ENCODE data around the gene FBXL12. TPM values are rescaled to one million over a fixed set of nuclear protein-coding genes. Genes with fewer than 3 reads are reported as not detected.

The FBXL12 gene
- total RNA-seq, 1 experiment from 2014 or later: 21.7 TPM

- POLR2A ChIA-PET (ENCODE audit: low non-redundant PET): no interaction called here
Measured at GRCh38 chr19:9811139-9811538, 7.7 kb downstream of the FBXL12 start.

DNA sequence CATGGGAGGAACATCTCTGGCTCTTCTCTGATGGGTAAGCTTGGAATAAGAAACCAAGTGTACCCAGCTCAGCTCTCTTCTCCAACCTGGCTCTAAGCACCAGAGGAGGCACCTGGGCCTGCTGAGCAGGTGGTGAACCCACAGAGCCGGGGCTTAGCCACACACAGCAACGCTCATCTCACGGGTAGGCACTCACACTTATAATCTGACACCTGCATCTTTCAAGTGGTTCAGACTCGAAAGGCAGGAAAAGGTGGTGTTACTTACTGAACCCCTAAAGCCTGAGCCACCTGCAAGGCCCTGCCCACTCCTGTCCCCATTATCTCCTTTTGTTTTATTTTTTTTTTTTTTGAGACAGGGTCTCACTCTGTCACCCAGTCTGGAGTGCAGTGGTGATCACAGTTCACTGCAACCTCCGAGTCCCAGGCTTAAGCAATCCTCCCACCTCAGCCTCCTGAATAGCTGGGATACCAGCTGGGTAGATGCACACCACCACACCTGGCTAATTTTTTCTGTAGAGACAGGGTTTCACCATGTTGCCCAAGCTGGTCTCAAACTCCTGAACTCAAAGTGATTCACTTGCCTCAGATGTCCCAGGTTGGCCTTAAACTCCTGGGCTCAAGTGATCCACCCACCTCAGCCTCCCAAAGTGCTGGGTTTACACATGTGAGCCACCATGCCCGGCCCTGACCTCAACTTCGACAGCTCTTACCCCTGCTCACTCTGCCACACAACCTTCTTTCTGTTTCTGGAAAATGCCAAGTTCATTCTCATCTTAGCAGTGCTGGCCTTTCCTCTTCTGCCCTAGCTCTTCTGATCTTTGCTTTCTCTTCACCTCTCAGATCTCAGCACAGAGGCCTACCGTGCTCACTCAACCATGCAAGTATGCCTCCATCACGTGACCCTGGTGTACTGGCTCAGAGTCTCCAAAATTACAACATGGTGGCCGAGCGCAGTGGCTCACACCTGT lies 9.7 kb downstream of the FBXL12 start:
- no peak for DNase-seq (ENCODE audit: low spot score)
- Histone ChIP-seq H3K27ac (ENCODE audit: low read depth, low read length, poor library complexity, severe bottlenecking) (no peak overlapping the region), H3K4me1 (ENCODE audit: insufficient read depth, low read length, poor library complexity, severe bottlenecking) (no peaks in the 10 kb centered on the region), H3K4me3 (ENCODE audit: low read depth, low read length, poor library complexity, severe bottlenecking) (no peak overlapping the region), H3K36me3 (ENCODE audit: insufficient read depth, low read length, poor library complexity, severe bottlenecking) (peaks cover 5% of the 10 kb centered on the region), H3K9me3 (ENCODE audit: low read depth, low read length, poor library complexity, severe bottlenecking) (no peaks in the 10 kb centered on the region), H3K27me3 (replicated peaks; ENCODE audit: insufficient read depth, low read depth, low read length, poor library complexity) (no peaks in the 10 kb centered on the region)
- intact Hi-C loops (cut with micrococcal nuclease; ENCODE audit: unreplicated experiment): no loop called here
- CTCF ChIA-PET: no interaction called here
- POLR2A ChIA-PET (ENCODE audit: low non-redundant PET): interaction anchor here (0.5 kb wide), 1 partner anchor 25 kb away, joined by 5 read pairs; no protein-coding TSS in a partner anchor
- no TSS peak for BruUV-seq (replicated peaks)
- no peak for TF ChIP-seq CTCF (conservative IDR thresholded peaks at IDR 0.05; ENCODE audit: low read depth, low read length)
- TF ChIP-seq EZH2 (IDR thresholded peaks at IDR 0.05; ENCODE audit: borderline replicate concordance, low read depth, low read length, poor library complexity, severe bottlenecking): no peak

More at GRCh38 chr19:9811139-9811538, 7.7 kb downstream of the FBXL12 start:
- Histone ChIP-seq H3K4me3 (ENCODE audit: low read depth, low read length, poor library complexity, severe bottlenecking) (no peak overlapping the region), H3K4me1 (ENCODE audit: insufficient read depth, low read length, poor library complexity, severe bottlenecking) (no peaks in the 10 kb centered on the region), H3K27me3 (replicated peaks; ENCODE audit: insufficient read depth, low read depth, low read length, poor library complexity) (no peaks in the 10 kb centered on the region), H3K9me3 (ENCODE audit: low read depth, low read length, poor library complexity, severe bottlenecking) (no peaks in the 10 kb centered on the region), H3K27ac (ENCODE audit: low read depth, low read length, poor library complexity, severe bottlenecking) (no peak overlapping the region), H3K36me3 (ENCODE audit: insufficient read depth, low read length, poor library complexity, severe bottlenecking) (peaks cover 8% of the 10 kb centered on the region)
- TF ChIP-seq EZH2 (IDR thresholded peaks at IDR 0.05; ENCODE audit: borderline replicate concordance, low read depth, low read length, poor library complexity, severe bottlenecking): no peak
- no peak for TF ChIP-seq CTCF (conservative IDR thresholded peaks at IDR 0.05; ENCODE audit: low read depth, low read length)
- no peak for DNase-seq (ENCODE audit: low spot score)
- no TSS peak for BruUV-seq (replicated peaks)
- CTCF ChIA-PET: no interaction called here
- intact Hi-C loops (cut with micrococcal nuclease; ENCODE audit: unreplicated experiment): no loop called here

- H3K9me3 ChIP-seq (ENCODE audit: low read depth, low read length, poor library complexity, severe bottlenecking): no peaks in the 10 kb centered on the region
- intact Hi-C loops (cut with micrococcal nuclease; ENCODE audit: unreplicated experiment): no loop called here
- TF ChIP-seq EZH2 (IDR thresholded peaks at IDR 0.05; ENCODE audit: borderline replicate concordance, low read depth, low read length, poor library complexity, severe bottlenecking) (no peak), CTCF (conservative IDR thresholded peaks at IDR 0.05; ENCODE audit: low read depth, low read length) (no peak)
- H3K4me3 ChIP-seq (ENCODE audit: low read depth, low read length, poor library complexity, severe bottlenecking): no peak overlapping the region
- no peak for DNase-seq (ENCODE audit: low spot score)
- peaks cover 5% of the 10 kb centered on the region for H3K36me3 ChIP-seq (ENCODE audit: insufficient read depth, low read length, poor library complexity, severe bottlenecking)
- no peaks in the 10 kb centered on the region for H3K4me1 ChIP-seq (ENCODE audit: insufficient read depth, low read length, poor library complexity, severe bottlenecking)
- no TSS peak for BruUV-seq (replicated peaks)
- ChIA-PET POLR2A (ENCODE audit: low non-redundant PET) (no interaction called here), CTCF (interaction anchor here (0.5 kb wide), 1 partner anchor 41 kb away, joined by 3 read pairs; no protein-coding TSS in a partner anchor)
- no peak overlapping the region for H3K27ac ChIP-seq (ENCODE audit: low read depth, low read length, poor library complexity, severe bottlenecking)
- H3K27me3 ChIP-seq (replicated peaks; ENCODE audit: insufficient read depth, low read depth, low read length, poor library complexity): no peaks in the 10 kb centered on the region
Measured at GRCh38 chr19:9806803-9807202, 12.1 kb downstream of the FBXL12 start.
